IMR-90 (cell line): Measurements from ENCODE around the gene ABCB4. TPM values are rescaled to one million over a fixed set of nuclear protein-coding genes. Genes with fewer than 3 reads are reported as not detected.

ENCODE experiments used
- ATAC-seq: fragments of 200-7000 bp; cut with Tn5 transposase; 2 replicates; pipeline ENCODE4 v1.9.1; 2020; ENCODE audit warnings: low read depth, mild to moderate bottlenecking, moderate library complexity
- BruUV-seq: library from RNA; stranded (reverse); fragments of 400-500 nt; replicated peaks from 2 replicates; lab custom pipeline; 2021; lab: Mats Ljungman, UMichigan
- CTCF ChIA-PET: fragments of 300-600 bp; formaldehyde crosslinking; extraction: SDS; loops from one replicate; lab custom pipeline; 2021; ENCODE audit warnings: antibody characterized with exemption; lab: Yijun Ruan, JAX
- POLR2A ChIA-PET: fragments of 300-600 bp; sonication (Branson Sonifier 250); formaldehyde crosslinking; loops from one replicate; lab custom pipeline; 2022; ENCODE audit warnings: antibody characterized with exemption; ENCODE audit not compliant: unreplicated experiment; lab: Charles Lee
- DNase-seq: peaks from one replicate; pipeline ENCODE4 v3.0.0; 2013
- H2AFZ ChIP-seq: replicated peaks from 2 replicates; pipeline ENCODE3; 2013; ENCODE audit warnings: low read length, mild to moderate bottlenecking; ENCODE audit not compliant: poor library complexity
- H2AK5ac ChIP-seq: 2 replicates; pipeline ENCODE4 v1.6.1; 2013; ENCODE audit warnings: low read depth, low read length, inconsistent platforms
- H2AK9ac ChIP-seq: replicated peaks from 2 replicates; pipeline ENCODE3; 2013; ENCODE audit warnings: mild to moderate bottlenecking, low read depth, low read length, moderate library complexity; ENCODE audit not compliant: poor library complexity
- H2BK120ac ChIP-seq: 2 replicates; pipeline ENCODE4 v1.6.1; 2013; ENCODE audit warnings: low read depth, low read length, inconsistent platforms
- H2BK15ac ChIP-seq: 3 replicates; pipeline ENCODE4 v1.6.1; 2013; ENCODE audit warnings: low read depth, low read length, inconsistent platforms
- H2BK20ac ChIP-seq: 2 replicates; pipeline ENCODE4 v1.6.1; 2013; ENCODE audit warnings: low read depth, mild to moderate bottlenecking, inconsistent platforms, low read length, moderate library complexity
- H2BK5ac ChIP-seq: 2 replicates; pipeline ENCODE4 v1.6.1; 2013; ENCODE audit warnings: mild to moderate bottlenecking, low read depth, low read length, inconsistent platforms; ENCODE audit not compliant: poor library complexity, severe bottlenecking
- H3K14ac ChIP-seq: replicated peaks from 2 replicates; pipeline ENCODE4 v1.6.1; 2013; ENCODE audit warnings: low read depth, low read length, inconsistent platforms
- H3K18ac ChIP-seq: 2 replicates; pipeline ENCODE4 v1.6.1; 2013; ENCODE audit warnings: low read depth, low read length, control low read depth
- H3K23ac ChIP-seq: 2 replicates; pipeline ENCODE4 v1.6.1; 2013; ENCODE audit warnings: low read depth, low read length, inconsistent platforms
- H3K27ac ChIP-seq: 2 replicates; pipeline ENCODE4 v1.5.1; 2013; ENCODE audit warnings: mild to moderate bottlenecking, control low read depth, low read length; ENCODE audit not compliant: insufficient read depth
- H3K27me3 ChIP-seq: 2 replicates; pipeline ENCODE4 v1.6.1; 2013; ENCODE audit warnings: low read length; ENCODE audit not compliant: control insufficient read depth, insufficient read depth
- H3K36me3 ChIP-seq: 2 replicates; pipeline ENCODE4 v1.6.1; 2013; ENCODE audit warnings: low read length, mixed read lengths; ENCODE audit not compliant: control insufficient read depth, insufficient read depth
- H3K4ac ChIP-seq: 2 replicates; pipeline ENCODE4 v1.6.1; 2013; ENCODE audit warnings: low read depth, low read length, inconsistent platforms
- H3K4me1 ChIP-seq: 2 replicates; pipeline ENCODE4 v1.6.1; 2013; ENCODE audit warnings: low read length, mixed read lengths; ENCODE audit not compliant: control insufficient read depth, insufficient read depth
- H3K4me2 ChIP-seq: 2 replicates; pipeline ENCODE4 v1.6.1; 2013; ENCODE audit warnings: low read depth, mild to moderate bottlenecking, control low read depth, low read length, moderate library complexity
- H3K4me3 ChIP-seq: 2 replicates; pipeline ENCODE4 v1.5.1; 2013; ENCODE audit warnings: low read depth, mild to moderate bottlenecking, control low read depth, low read length, moderate library complexity; ENCODE audit not compliant: insufficient read depth
- H3K56ac ChIP-seq: 2 replicates; pipeline ENCODE4 v1.6.1; 2013; ENCODE audit warnings: low read length, inconsistent platforms; ENCODE audit not compliant: insufficient read depth; ENCODE audit errors: extremely low read depth
- H3K79me1 ChIP-seq, 2 experiments: 2 replicates each; pipeline ENCODE4 v1.6.1; 2013; ENCODE audit warnings: low read length in 2 of 2, inconsistent platforms in 1 of 2, low read depth in 1 of 2
- H3K9ac ChIP-seq: 2 replicates; pipeline ENCODE4 v1.6.1; 2013; ENCODE audit warnings: low read depth, low read length, control low read depth
- H3K9me1 ChIP-seq: 2 replicates; pipeline ENCODE4 v1.6.1; 2013; ENCODE audit warnings: low read length, inconsistent platforms; ENCODE audit not compliant: insufficient read depth
- H3K9me3 ChIP-seq: 2 replicates; pipeline ENCODE4 v1.6.1; 2013; ENCODE audit warnings: low read length; ENCODE audit not compliant: control insufficient read depth, insufficient read depth
- H4K20me1 ChIP-seq: 2 replicates; pipeline ENCODE4 v1.6.1; 2013; ENCODE audit warnings: low read length, inconsistent platforms; ENCODE audit not compliant: insufficient read depth
- H4K5ac ChIP-seq: 2 replicates; pipeline ENCODE4 v1.6.1; 2013; ENCODE audit warnings: mild to moderate bottlenecking, low read depth, low read length, control low read depth
- H4K8ac ChIP-seq, 2 experiments: 2 replicates each; pipeline ENCODE4 v1.6.1; 2013; ENCODE audit warnings: low read depth in 2 of 2, low read length in 2 of 2, control low read depth in 1 of 2, inconsistent platforms in 1 of 2
- H4K91ac ChIP-seq: 2 replicates; pipeline ENCODE4 v1.6.1; 2013; ENCODE audit warnings: low read depth, low read length, inconsistent platforms; ENCODE audit not compliant: insufficient read depth
- CEBPB ChIP-seq: IDR thresholded peaks from 2 replicates; pipeline ENCODE4 v1.6.1; 2012; ENCODE audit warnings: low read depth, low read length, improper control_type of control experiment
- CHD1 ChIP-seq: IDR thresholded peaks from 2 replicates; pipeline ENCODE4 v1.6.1; 2012; ENCODE audit warnings: low read depth, low read length, improper control_type of control experiment
- MAFK ChIP-seq: IDR thresholded peaks from 2 replicates; pipeline ENCODE4 v1.6.1; 2012; ENCODE audit warnings: low read depth, low read length, improper control_type of control experiment
- NFE2L2 ChIP-seq: fragments of 150-350 bp; IDR thresholded peaks from 2 replicates; pipeline ENCODE4 v1.6.1; 2016; ENCODE audit warnings: low read depth, mild to moderate bottlenecking, low read length
- POLR2A ChIP-seq: IDR thresholded peaks from 2 replicates; pipeline ENCODE4 v1.6.1; 2012; ENCODE audit warnings: mild to moderate bottlenecking, low read depth, low read length
- SMC3 ChIP-seq: fragments of 150-350 bp; IDR thresholded peaks from 2 replicates; pipeline ENCODE4 v1.6.1; 2016; ENCODE audit warnings: low read depth, mild to moderate bottlenecking, antibody characterized with exemption, low read length, moderate library complexity
- WGBS, 2 experiments: methylation state at CpG; one replicate each; pipeline versions ENCODE4 v1.1.5 to v1.1.7; 2013; ENCODE audit warnings: missing lambda C conversion rate in 2 of 2; ENCODE audit not compliant: insufficient read length in 1 of 2; ENCODE audit errors: extremely low coverage in 2 of 2; 5-methylcytosine and 5-hydroxymethylcytosine counted together
- dilution Hi-C: fragments of 300-500 bp; cut with HindIII; formaldehyde crosslinking; loops from one replicate; pipeline ENCODE4 v1.14.3; 2018; ENCODE audit warnings: low sequenced_read_pairs; ENCODE audit not compliant: unreplicated experiment
- in situ Hi-C: fragments of 300-500 bp; cut with MboI; formaldehyde crosslinking; loops from 3 replicates; pipeline ENCODE4 v1.14.3; 2019; ENCODE audit warnings: low sequenced_read_pairs, inconsistent platforms, mixed read lengths
- intact Hi-C: fragments of 100-400 bp; cut with micrococcal nuclease; formaldehyde crosslinking; loops from 2 replicates; pipeline ENCODE4 v1.10.0; 2022
- polyA plus RNA-seq, 3 experiments: library from polyadenylated mRNA; depleted of rRNA; stranded (reverse); fragments of >200 nt; gene quantifications; 2 replicates each; pipeline ENCODE4 v1.2.3, GENCODE V29; 2012; ENCODE audit warnings: low replicate concordance in 1 of 3
- total RNA-seq: library from RNA; depleted of rRNA; stranded (reverse); fragments of >200 nt; gene quantifications from 2 replicates; pipeline ENCODE4 v1.2.3, GENCODE V29; 2012
- TF ChIP-seq, protein P1 (sequence below): fragments of 150-350 bp; IDR thresholded peaks from 2 replicates; pipeline ENCODE4 v1.6.1; 2016; ENCODE audit warnings: low read depth, mild to moderate bottlenecking, low read length, moderate library complexity, borderline replicate concordance
- TF ChIP-seq, protein P2 (sequence below): fragments of 150-350 bp; IDR thresholded peaks from 2 replicates; pipeline ENCODE4 v1.6.1; 2017; ENCODE audit warnings: mild to moderate bottlenecking, antibody characterized with exemption, low read length, low read depth

Gene ABCB4
- total and polyA plus RNA-seq, 2 of the 4 experiments (the other 2 are of a cell fraction) = not detected

DNA sequence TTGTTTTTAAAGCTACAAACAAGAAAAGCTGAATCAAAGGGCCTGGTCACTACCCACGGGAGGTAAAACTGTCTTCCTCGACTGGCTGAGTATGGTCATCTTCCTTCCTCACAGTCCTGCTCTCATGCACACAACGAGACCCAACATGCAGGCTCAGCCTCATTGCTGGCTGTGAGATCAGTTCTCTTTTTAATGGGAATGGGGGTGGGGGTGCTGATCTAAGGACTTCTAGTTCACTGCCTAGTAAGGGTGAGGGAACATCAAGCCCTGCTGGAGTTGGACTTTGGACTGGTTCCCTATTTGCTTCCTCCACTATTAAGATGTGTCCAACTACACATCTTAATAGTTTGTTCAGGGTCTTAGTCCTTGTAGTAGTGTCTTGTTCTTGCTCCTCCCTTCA is 48.2 kb downstream of the ABCB4 start:
- Histone ChIP-seq H2AK9ac (no peak overlapping the region), H3K27me3 (peaks cover 4% of the 10 kb centered on the region), H3K9me3 (no peaks in the 10 kb centered on the region), H3K4me2 (no peak overlapping the region), H4K91ac (no peak overlapping the region), H3K23ac (no peak overlapping the region), H4K8ac (no peak overlapping the region), H2BK15ac (no peak overlapping the region), H3K4me1 (no peaks in the 10 kb centered on the region; the same call in none of the 2 replicates), H2BK120ac (no peak overlapping the region), H2BK20ac (no peak overlapping the region), H3K36me3 (no peaks in the 10 kb centered on the region), H3K18ac (no peak overlapping the region), H3K56ac (no peak overlapping the region), H3K79me1 (no peaks in the 10 kb centered on the region), H2AK5ac (no peak overlapping the region), H2AFZ (no peak overlapping the region), H2BK5ac (no peak overlapping the region), H3K4me3 (no peak overlapping the region), H3K14ac (no peak overlapping the region), H3K27ac (no peak overlapping the region), H4K5ac (no peak overlapping the region), H4K20me1 (no peaks in the 10 kb centered on the region), H3K9me1 (no peaks in the 10 kb centered on the region), H3K9ac (no peak overlapping the region), H3K4ac (no peak overlapping the region)
- POLR2A ChIA-PET = no interaction called here
- TF ChIP-seq, protein P1, sequence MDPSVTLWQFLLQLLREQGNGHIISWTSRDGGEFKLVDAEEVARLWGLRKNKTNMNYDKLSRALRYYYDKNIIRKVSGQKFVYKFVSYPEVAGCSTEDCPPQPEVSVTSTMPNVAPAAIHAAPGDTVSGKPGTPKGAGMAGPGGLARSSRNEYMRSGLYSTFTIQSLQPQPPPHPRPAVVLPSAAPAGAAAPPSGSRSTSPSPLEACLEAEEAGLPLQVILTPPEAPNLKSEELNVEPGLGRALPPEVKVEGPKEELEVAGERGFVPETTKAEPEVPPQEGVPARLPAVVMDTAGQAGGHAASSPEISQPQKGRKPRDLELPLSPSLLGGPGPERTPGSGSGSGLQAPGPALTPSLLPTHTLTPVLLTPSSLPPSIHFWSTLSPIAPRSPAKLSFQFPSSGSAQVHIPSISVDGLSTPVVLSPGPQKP = no peak
- TF ChIP-seq NFE2L2 (no peak), CHD1 (no peak), SMC3 (no peak), CEBPB (no peak), POLR2A (no peak), MAFK (no peak)
- TF ChIP-seq, protein P2, sequence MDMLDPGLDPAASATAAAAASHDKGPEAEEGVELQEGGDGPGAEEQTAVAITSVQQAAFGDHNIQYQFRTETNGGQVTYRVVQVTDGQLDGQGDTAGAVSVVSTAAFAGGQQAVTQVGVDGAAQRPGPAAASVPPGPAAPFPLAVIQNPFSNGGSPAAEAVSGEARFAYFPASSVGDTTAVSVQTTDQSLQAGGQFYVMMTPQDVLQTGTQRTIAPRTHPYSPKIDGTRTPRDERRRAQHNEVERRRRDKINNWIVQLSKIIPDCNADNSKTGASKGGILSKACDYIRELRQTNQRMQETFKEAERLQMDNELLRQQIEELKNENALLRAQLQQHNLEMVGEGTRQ = no peak
- in situ Hi-C loops = no loop called here
- dilution Hi-C loops = no loop called here
- DNase-seq = no peak
- no CpG with 5 or more reads among the region's 3 CpGs for WGBS, 2 experiments
- CTCF ChIA-PET = no interaction called here
- no peak for ATAC-seq
- intact Hi-C loops = no loop called here
- BruUV-seq = no TSS peak
